ENCODE data around the gene UNC119B.

DNA sequence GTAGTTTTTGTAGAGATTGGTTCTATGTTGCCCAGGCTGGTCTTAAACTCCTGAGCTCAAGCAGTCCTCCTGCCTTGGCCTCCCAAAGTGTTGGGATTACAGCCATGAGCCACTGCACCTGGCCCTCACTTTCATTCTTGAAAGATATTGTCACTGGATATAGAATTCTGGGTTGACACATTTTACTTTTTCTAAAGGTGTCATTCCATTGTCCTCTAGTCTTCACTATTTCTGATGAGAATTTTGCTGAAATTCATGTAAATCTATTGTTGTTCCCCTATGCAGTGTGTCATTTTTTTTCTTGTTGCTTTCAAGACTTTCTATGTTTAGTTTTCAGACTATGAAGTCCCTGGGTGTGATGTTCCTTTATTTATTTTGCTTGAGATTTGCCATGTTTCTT lies 44.5 kb downstream of the UNC119B start:
- TF ChIP-seq, protein P1, sequence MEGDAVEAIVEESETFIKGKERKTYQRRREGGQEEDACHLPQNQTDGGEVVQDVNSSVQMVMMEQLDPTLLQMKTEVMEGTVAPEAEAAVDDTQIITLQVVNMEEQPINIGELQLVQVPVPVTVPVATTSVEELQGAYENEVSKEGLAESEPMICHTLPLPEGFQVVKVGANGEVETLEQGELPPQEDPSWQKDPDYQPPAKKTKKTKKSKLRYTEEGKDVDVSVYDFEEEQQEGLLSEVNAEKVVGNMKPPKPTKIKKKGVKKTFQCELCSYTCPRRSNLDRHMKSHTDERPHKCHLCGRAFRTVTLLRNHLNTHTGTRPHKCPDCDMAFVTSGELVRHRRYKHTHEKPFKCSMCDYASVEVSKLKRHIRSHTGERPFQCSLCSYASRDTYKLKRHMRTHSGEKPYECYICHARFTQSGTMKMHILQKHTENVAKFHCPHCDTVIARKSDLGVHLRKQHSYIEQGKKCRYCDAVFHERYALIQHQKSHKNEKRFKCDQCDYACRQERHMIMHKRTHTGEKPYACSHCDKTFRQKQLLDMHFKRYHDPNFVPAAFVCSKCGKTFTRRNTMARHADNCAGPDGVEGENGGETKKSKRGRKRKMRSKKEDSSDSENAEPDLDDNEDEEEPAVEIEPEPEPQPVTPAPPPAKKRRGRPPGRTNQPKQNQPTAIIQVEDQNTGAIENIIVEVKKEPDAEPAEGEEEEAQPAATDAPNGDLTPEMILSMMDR (IDR thresholded peaks at IDR 0.05) = no peak
- no peak for TF ChIP-seq POLR2A (IDR thresholded peaks at IDR 0.05)
